Measurements from ENCODE around the gene DDX23.
A peak's percentile ranks its signal among the peaks of the same experiment; 100 is the strongest.

Gene DDX23

DNA sequence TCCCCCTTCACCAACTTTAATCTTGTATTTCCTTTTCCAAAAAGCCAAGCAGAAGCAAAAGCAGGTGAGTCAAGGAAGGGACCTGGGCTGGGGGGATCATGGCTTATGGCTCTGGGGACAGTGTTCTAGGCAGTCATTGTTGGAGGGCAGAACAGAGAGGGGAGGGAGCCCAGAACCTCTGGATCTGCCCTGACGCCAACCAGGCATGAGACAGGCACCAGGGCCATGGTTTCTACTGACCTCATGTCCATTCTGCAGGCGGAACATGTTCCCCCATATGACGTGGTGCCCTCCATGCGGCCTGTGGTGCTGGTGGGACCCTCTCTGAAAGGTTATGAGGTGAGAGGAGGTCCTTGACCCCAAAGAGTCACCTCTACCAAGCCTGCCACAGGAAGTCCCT is 27.1 kb downstream of the DDX23 start:
- DNase-seq = no peak

GRCh38 chr12:48824112-48824511 is 27.9 kb downstream of the DDX23 start:
- no peak for DNase-seq

DNA sequence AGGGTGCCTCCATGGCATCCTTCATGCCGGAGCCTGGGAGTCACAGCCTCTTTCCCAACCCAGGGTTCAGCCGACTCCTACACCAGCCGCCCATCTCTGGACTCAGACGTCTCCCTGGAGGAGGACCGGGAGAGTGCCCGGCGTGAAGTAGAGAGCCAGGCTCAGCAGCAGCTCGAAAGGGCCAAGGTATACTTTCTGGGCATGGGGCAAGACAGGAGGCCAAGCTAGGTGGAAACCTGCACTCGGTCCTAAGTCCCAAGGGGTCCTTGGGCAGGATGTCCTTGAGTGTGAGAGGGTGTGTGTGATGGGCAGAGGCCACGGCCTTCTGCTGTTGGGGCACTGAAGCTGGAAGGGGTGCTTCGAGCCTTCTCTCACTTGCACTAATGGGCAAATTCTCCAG is 28.7 kb downstream of the DDX23 start:
- DNase-seq = no peak

GRCh38 chr12:48822711-48823110 is 29.3 kb downstream of the DDX23 start:
- DNase-seq = no peak

DNA sequence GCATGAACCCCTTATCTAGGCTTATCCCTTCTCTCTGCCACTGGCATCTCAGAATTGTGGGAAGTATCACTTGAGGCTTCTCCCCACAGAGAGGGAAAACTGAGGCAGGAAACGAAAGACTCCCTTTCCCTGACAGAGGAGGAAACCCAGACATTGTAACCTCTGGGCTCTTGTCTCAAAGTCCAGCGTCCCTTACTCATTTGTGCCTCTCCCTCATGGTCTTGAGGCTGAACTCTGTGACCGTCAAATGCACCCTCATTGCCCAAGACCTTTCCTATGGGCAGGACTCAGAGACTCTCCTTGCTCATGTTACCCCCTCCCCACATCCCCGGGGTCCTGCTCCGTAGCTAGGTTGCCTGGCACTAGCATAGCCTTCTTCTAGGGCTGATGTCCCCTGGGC is 29.8 kb downstream of the DDX23 start:
- no peak for DNase-seq

DNA sequence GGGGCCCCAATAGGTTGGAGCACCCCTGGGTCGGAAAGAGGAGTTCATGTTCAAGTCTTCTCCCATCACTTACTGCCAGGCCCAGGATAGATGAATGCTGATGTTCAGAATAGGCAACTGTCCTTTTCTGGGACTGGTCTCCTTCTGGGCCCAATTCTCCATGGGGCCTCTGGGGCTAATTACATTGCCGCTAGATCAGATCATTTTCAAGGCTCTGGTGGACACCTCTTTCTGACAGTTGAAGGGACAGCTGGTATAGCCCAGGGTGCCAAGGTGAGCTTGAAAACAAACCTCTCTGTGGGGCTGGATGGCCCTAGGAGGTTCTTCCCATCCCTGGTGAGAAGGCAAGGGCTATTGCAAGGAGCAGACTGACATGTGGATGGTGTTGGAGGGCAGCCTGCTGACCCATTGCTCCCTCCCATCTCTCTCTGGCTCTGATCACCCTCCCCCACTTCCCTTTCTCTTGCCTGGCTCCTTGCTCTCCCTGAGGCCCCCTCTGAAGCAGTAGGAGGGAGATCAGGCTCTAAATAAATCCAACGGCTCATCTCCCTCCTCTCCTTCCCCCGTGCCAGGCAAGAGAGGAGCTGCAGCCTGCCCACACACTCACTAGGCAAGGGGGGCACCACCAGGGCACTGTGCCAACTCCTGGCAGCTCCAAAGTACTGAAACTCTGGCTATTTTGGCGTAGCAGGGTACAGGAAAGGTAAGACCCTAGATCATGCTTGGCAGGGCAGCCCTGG is 31.8 kb downstream of the DDX23 start:
- DNase-seq = peak in 13 of 56 donors; percentile 5 to 68 (median 25)

GRCh38 chr12:48818831-48819590 is 33.0 kb downstream of the DDX23 start:
- DNase-seq = peak in 3 of 56 donors; percentile 47 to 58 (median 50)

- DNase-seq = peak in 36 of 56 donors; percentile 1 to 71 (median 40)
Observed at GRCh38 chr12:48817873-48818830, 33.8 kb downstream of the DDX23 start, which contains the start of gene CACNB3. Gene CACNB3, plus strand, starts transcription at chr12:48818496. Its CDS starts 434 bp downstream, at chr12:48818930.

DNA sequence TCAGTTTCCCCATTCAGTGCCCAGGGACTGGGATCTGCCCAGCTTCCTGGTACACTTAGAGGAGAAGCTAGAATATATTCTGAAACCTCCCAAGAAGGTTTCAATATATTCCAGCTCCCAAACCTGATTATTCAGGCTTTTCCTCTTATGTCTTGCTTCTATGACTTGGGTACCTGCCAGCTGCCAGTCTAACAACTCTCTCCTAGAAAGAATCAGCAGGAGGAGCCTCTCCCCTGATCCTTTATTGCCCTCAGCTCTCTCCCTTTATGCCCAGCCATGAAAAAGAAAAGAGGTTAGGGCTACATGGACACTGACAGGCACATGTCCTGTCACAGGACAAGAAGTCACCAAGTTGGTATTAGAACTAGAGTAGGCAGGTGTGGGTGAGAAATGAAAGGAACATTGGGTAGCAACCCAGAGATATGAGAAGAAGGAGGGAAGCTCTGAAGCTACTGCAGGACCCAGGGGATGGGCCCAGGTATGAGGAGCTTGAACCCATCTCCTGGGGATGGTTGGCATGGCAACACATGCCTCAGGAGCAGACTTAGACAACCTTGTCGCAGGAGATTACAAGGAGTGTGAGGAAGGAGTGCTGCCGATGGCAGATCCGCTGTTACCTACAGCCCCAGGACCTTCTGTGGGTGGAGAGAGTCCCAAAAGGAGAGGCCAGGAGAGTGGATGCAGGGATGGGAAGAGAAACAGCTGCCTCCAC is 35.7 kb downstream of the DDX23 start:
- DNase-seq = no peak

GRCh38 chr12:48815126-48816110 is 36.5 kb downstream of the DDX23 start:
- DNase-seq = peak in 45 of 56 donors; percentile 10 to 71 (median 48)

DNA sequence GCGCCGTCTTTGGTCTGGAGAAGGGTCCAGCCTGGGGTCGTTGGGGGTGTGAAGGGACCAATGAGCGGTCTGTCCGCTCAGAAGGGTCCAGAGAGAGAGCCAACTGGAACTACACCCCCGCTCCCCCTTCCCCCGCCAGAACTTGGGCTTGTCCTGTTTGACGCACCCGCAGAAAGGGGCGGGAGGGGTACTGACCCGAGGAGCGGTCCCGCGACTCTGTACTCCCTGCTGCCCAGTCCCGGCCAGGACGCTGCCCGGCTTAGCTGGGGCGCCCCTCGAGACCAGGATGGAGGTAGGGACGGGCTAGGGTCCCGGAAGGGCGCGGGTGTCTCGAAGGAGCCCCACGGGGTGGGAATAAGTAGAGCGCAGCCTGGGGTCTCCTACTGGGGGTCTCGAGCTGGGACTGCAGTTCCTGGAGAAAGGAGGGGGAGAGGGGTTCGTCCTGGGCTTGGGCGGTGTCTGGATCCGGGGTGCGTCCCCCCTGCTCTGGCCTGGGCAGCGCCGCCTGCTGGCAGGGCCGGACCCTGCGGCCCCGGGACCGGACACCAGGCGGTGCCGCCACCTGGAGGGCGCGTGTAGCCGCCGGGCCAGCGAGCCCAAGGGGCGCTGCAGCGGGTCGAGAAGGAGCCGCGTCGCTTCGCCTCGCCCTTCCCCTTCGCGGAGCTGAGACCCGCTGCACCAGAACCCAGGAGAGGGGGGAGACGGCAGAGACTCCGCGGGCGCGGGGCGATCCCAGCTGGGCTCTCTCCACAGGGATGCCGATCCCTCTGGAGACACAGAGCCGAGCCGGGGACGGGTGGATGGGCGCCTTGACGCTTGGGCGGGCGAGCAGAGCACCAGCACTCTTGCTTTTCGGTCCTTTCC is 37.5 kb downstream of the DDX23 start:
- peak in 39 of 56 donors; percentile 1 to 75 (median 47) for DNase-seq

DNA sequence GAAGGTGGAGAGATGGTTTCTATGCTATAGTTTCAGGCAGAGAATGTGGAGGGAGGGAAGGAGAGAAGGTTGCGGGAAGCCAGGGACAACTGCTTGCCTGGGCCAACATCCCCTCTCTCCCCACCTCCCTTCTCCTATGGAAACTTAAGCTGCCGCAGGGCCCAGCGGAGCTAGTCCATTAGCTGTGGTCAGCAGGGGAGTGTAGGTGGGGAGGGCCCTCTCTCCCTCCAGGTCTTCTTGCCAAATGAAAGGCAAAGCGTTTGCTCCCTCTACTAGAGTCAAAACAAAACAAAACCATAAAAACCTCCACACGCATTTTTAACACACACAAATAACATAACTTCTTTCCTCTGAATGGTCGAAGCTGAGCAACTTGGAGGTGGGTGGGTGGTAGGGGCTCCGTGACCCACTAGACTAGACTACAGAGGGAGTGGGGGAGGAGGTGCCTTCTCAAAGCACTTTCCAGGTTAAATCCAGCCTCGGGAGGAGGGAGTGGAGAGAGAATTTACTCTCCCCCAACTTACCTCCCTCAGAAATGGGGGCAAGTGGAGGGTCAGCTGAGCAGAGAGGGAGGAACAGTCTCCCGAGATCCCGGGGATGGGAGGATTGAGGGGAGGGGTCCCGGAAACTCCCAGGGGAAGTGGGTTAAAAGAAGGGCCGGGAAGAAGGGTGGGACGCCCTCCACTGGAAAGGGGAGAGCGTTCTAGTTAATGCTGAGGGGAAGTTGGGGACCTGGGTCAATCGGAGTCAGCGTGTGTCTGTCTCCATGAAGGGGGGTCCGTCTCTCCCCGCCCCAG is 38.3 kb downstream of the DDX23 start:
- DNase-seq = no peak

- DNase-seq = no peak
Observed at GRCh38 chr12:48812389-48812788, 39.6 kb downstream of the DDX23 start.

GRCh38 chr12:48811437-48812090 is 40.4 kb downstream of the DDX23 start:
- DNase-seq = no peak

DNA sequence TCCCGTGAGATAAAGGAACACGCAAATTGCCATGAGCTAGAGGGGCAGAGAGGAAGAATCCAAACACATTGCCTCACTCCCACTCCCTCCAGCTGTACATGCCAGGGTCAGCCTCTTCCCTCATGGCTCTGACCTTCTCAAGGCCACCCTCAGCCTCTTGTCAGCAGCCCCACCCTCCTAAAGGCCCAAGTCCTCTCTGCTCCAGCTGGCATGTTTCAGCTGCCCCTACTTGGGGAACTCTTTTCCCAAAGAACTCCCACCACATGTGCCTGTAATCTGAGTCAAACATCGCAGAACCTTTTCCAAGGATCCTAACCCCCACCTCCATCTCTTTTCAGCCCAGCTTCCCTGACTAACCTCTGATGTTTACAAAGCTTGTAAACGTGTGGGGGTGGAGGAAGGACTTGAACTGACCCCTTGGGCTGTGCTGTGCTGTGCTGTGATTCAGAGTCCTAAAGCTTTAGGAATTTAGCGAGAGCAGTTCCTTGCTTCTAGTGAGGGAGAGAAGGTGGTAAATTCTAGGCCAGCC is 41.0 kb downstream of the DDX23 start:
- DNase-seq = no peak

GRCh38 chr12:48807981-48808380 is 44.0 kb downstream of the DDX23 start:
- DNase-seq = no peak

DNA sequence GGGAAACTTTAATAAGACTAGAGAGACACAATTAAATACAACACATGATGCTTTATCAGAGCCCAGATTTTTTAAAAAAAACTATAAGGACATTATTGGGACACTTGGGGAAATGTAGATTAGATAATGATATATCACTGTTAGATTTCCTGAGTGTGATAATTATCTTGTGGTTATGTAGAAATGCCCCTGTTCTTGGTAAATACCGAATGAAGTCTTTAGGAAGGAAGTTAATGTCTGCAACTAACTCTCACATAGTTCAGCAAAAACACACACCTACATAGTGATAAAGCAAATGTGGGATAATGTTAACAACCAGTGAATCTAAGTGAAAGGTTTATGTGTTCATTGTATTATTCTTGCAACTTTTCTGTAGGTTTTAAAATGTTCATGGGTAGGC is 48.3 kb downstream of the DDX23 start:
- no peak for DNase-seq

All from amygdala (tissue), 56 donors.